Measurements from ENCODE around the gene PTPRT. TPM values are rescaled to one million over a fixed set of nuclear protein-coding genes. Genes with fewer than 3 reads are reported as not detected.

PTPRT gene
- total RNA-seq, 2 donors from 2014 or later, result 0.11 to 0.35 TPM

GRCh38 chr20:42482808-42483207 is 706.9 kb downstream of the PTPRT start:
- no peak for DNase-seq (ENCODE audit: low spot score)
- TF ChIP-seq CTCF (IDR thresholded peaks at IDR 0.05), result no peak
- no peaks in the 10 kb centered on the region for H3K27me3 ChIP-seq
- H3K36me3 ChIP-seq, result no peaks in the 10 kb centered on the region
- H3K4me1 ChIP-seq, result peaks cover 0 to 8% of the 10 kb centered on the region in 2 donors
- no peaks in the 10 kb centered on the region for H3K9me3 ChIP-seq
- H3K4me3 ChIP-seq, result no peak overlapping the region
- H3K27ac ChIP-seq, result no peak overlapping the region

GRCh38 chr20:42475773-42476172 is 713.9 kb downstream of the PTPRT start:
- Histone ChIP-seq H3K4me3 (no peak overlapping the region), H3K4me1 (no peaks in the 10 kb centered on the region), H3K27me3 (no peaks in the 10 kb centered on the region), H3K27ac (no peak overlapping the region), H3K36me3 (no peaks in the 10 kb centered on the region), H3K9me3 (no peaks in the 10 kb centered on the region)
- DNase-seq (ENCODE audit: low spot score), result no peak
- TF ChIP-seq CTCF (IDR thresholded peaks at IDR 0.05), result no peak

- no peak for TF ChIP-seq CTCF (IDR thresholded peaks at IDR 0.05)
- H3K36me3 ChIP-seq, result no peaks in the 10 kb centered on the region
- H3K9me3 ChIP-seq, result no peaks in the 10 kb centered on the region
- no peak overlapping the region for H3K27ac ChIP-seq
- H3K27me3 ChIP-seq, result no peaks in the 10 kb centered on the region
- no peak for DNase-seq (ENCODE audit: low spot score)
- no peak overlapping the region for H3K4me3 ChIP-seq
- H3K4me1 ChIP-seq, result no peaks in the 10 kb centered on the region
Measured at GRCh38 chr20:42474646-42475045, 715.1 kb downstream of the PTPRT start.

GRCh38 chr20:42472198-42472597 is 717.5 kb downstream of the PTPRT start:
- no peak for DNase-seq (ENCODE audit: low spot score)
- no peak overlapping the region for H3K4me3 ChIP-seq
- no peaks in the 10 kb centered on the region for H3K9me3 ChIP-seq
- H3K4me1 ChIP-seq, result no peaks in the 10 kb centered on the region
- no peaks in the 10 kb centered on the region for H3K36me3 ChIP-seq
- H3K27ac ChIP-seq, result no peak overlapping the region
- TF ChIP-seq CTCF (IDR thresholded peaks at IDR 0.05), result no peak
- H3K27me3 ChIP-seq, result no peaks in the 10 kb centered on the region

GRCh38 chr20:42461965-42462593 is 727.6 kb downstream of the PTPRT start:
- Histone ChIP-seq H3K27me3 (no peaks in the 10 kb centered on the region), H3K4me3 (no peak overlapping the region), H3K36me3 (no peaks in the 10 kb centered on the region), H3K4me1 (no peaks in the 10 kb centered on the region), H3K27ac (no peak overlapping the region), H3K9me3 (no peaks in the 10 kb centered on the region)
- DNase-seq (ENCODE audit: low spot score), result no peak
- TF ChIP-seq CTCF (IDR thresholded peaks at IDR 0.05), result no peak

GRCh38 chr20:42461291-42461690 is 728.4 kb downstream of the PTPRT start:
- Histone ChIP-seq H3K4me3 (no peak overlapping the region), H3K4me1 (no peaks in the 10 kb centered on the region), H3K27ac (no peak overlapping the region), H3K36me3 (no peaks in the 10 kb centered on the region), H3K27me3 (no peaks in the 10 kb centered on the region), H3K9me3 (no peaks in the 10 kb centered on the region)
- TF ChIP-seq CTCF (IDR thresholded peaks at IDR 0.05), result no peak
- DNase-seq (ENCODE audit: low spot score), result no peak
